Ovary (tissue), 9 donors: ENCODE measurements around the gene OR2S2. TPM values are rescaled to one million over a fixed set of nuclear protein-coding genes. Genes with fewer than 3 reads are reported as not detected.

Experiments used
- DNase-seq, 5 donors: peaks; one replicate each; pipeline ENCODE4 v3.0.0-alpha.2; 2019 to 2020
- H3K27ac ChIP-seq, 2 donors: fragments of 200-600 bp; one replicate each; pipeline versions ENCODE4 v1.5.1 to v1.8.0; 2019 to 2022
- H3K27me3 ChIP-seq: fragments of 200-600 bp; one replicate; pipeline ENCODE4 v1.8.0; 2022
- H3K36me3 ChIP-seq: fragments of 200-600 bp; sonication (generic); one replicate; pipeline ENCODE4 v1.5.1; 2019
- H3K4me1 ChIP-seq: one replicate; pipeline ENCODE4 v1.8.1; 2013; ENCODE audit warnings: mild to moderate bottlenecking, moderate library complexity; ENCODE audit not compliant: insufficient read depth
- H3K4me3 ChIP-seq: fragments of 200-600 bp; sonication (generic); one replicate; pipeline ENCODE4 v1.5.1; 2017
- H3K9me3 ChIP-seq, 2 donors: fragments of 200-600 bp in 1 of 2; sonication (generic) in 1 of 2; one replicate each; pipeline versions ENCODE4 v1.5.1 to v1.8.1; 2013 to 2019; ENCODE audit warnings: mild to moderate bottlenecking in 1 of 2, moderate library complexity in 1 of 2
- EP300 ChIP-seq: sonication (generic); formaldehyde crosslinking; IDR thresholded peaks from one replicate; pipeline ENCODE4 v1.6.1; 2017; ENCODE audit warnings: antibody characterized with exemption
- POLR2A ChIP-seq: fragments of 450-650 bp; IDR thresholded peaks from one replicate; pipeline ENCODE4 v1.6.1; 2017; ENCODE audit warnings: antibody characterized with exemption, mild to moderate bottlenecking, moderate library complexity
- WGBS, 3 donors: extraction: QIAGEN DNeasy Blood & Tissue Kit in 1 of 3; methylation state at CpG; one replicate each; pipeline versions ENCODE4 v1.1.5 to v1.1.7; 2013 to 2017; 5-methylcytosine and 5-hydroxymethylcytosine counted together
- intact Hi-C, 4 donors: fragments of 100-400 bp; cut with DNase I; formaldehyde crosslinking; loops; one replicate each; pipeline versions ENCODE4 v1.11.0 to v1.15.1; 2022 to 2023
- polyA plus RNA-seq, 2 donors: library from polyadenylated mRNA; stranded (reverse); fragments of 200-250 nt in 1 of 2; fragments of 350-450 nt in 1 of 2; fragmentation: Illumina TruSeq in 1 of 2; extraction: RNeasy Lipid Tissue Mini Kit (QIAGEN cat#74804) in 1 of 2; gene quantifications; one replicate each; pipeline ENCODE4 v1.2.3, GENCODE V29; 2013 to 2014
- total RNA-seq, 7 donors: library from RNA; depleted of rRNA in 2 of 7; stranded (reverse); fragments of >200 nt in 2 of 7; fragmentation: NEBNext Ultra II Directional in 3 of 7; extraction: Animal tissue kit (Norgen Biotek cat#: 25700) in 3 of 7; gene quantifications; one replicate each; pipeline versions ENCODE4 v1.1.0 to v1.2.4, GENCODE V29; 2016 to 2023
- TF ChIP-seq, protein P1 (sequence below), 3 donors: fragments of 450-650 bp in 2 of 3; fragments of 200-600 bp in 1 of 3; IDR thresholded peaks; one replicate each; pipeline versions ENCODE4 v1.5.1 to v1.8.0; 2016 to 2022; ENCODE audit warnings: antibody characterized with exemption in 3 of 3, mild to moderate bottlenecking in 1 of 3
- donor health status: DM: no; HTN: no; CAD: no; lungs with moderate emphysema.
- donor health status: DM: no; HTN: no; CAD: no.
- donor health status: Bipolar disorder and iron deficiency.
- donor health status: DM: yes; HTN: yes; CAD: no.
- donor health status: DM: no; HTN: no; CAD: no.
- donor health status: DM: yes; HTN: yes; CAD: no.

The OR2S2 gene
- total and polyA plus RNA-seq, 9 donors: not detected

DNA sequence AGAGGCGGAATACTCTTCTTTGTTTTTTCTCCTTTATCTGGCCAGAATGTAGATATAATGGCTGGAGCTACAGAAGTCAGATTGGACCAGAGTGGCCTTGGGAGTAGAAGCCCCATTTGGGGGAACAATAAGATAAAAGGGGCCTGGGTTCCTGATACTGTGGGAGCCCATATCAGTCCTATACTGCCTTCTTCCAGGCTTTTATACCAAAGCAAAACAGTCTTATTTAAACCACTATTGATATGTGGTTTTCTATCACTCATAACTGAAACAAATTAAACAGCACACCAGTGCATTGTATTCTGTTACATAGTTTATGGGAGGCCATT is 34.4 kb downstream of the OR2S2 start:
- Histone ChIP-seq H3K4me3 (no peak overlapping the region), H3K4me1 (peaks cover 3% of the 10 kb centered on the region), H3K27ac (peak overlapping the region; percentile 41 to 72), H3K36me3 (no peaks in the 10 kb centered on the region), H3K9me3 (no peaks in the 10 kb centered on the region), H3K27me3 (no peaks in the 10 kb centered on the region)
- TF ChIP-seq POLR2A (no peak), EP300 (no peak)
- TF ChIP-seq, protein P1, sequence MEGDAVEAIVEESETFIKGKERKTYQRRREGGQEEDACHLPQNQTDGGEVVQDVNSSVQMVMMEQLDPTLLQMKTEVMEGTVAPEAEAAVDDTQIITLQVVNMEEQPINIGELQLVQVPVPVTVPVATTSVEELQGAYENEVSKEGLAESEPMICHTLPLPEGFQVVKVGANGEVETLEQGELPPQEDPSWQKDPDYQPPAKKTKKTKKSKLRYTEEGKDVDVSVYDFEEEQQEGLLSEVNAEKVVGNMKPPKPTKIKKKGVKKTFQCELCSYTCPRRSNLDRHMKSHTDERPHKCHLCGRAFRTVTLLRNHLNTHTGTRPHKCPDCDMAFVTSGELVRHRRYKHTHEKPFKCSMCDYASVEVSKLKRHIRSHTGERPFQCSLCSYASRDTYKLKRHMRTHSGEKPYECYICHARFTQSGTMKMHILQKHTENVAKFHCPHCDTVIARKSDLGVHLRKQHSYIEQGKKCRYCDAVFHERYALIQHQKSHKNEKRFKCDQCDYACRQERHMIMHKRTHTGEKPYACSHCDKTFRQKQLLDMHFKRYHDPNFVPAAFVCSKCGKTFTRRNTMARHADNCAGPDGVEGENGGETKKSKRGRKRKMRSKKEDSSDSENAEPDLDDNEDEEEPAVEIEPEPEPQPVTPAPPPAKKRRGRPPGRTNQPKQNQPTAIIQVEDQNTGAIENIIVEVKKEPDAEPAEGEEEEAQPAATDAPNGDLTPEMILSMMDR (IDR thresholded peaks at IDR 0.05): no peak
- DNase-seq: no peak
- intact Hi-C loops: no loop called here
- WGBS, 3 donors: 52 to 77% (median 54%) methylated on average over 1 of the region's 1 CpG

DNA sequence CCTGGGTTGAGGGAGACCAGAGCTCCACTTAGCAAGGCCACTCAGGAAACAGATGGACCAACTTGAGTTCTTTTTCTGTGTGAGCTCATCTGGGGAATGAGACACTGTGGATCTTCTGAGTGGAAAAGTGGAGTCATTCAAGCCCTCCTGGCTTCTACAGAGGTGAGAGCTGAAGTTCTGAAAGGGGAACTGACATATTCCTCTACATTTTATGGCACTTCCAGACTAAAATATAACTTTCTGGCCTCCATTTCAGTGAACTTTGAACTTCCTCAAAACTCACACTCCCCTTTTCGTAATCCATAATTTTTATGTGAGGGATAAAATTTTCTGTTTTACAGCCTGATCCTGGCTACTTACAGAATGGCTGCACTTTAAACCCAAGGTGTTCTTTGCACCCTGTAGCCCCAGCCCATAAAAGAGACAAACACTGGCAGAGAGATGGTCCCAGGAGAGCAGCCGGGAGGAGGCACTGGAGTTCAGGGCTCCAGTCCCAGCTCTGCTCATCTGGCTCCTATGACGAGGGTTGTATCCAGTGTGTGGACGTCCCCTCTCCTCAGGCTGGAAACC is 37.8 kb downstream of the OR2S2 start:
- no peaks in the 10 kb centered on the region for H3K27me3 ChIP-seq
- H3K4me3 ChIP-seq: no peak overlapping the region
- WGBS, 3 donors: 69 to 94% (median 94%) methylated on average over 4 of the region's 4 CpGs
- H3K9me3 ChIP-seq: no peaks in the 10 kb centered on the region
- TF ChIP-seq, protein P1 (IDR thresholded peaks at IDR 0.05): no peak
- TF ChIP-seq POLR2A (no peak), EP300 (no peak)
- no peaks in the 10 kb centered on the region for H3K36me3 ChIP-seq
- H3K27ac ChIP-seq: no peak overlapping the region
- DNase-seq: no peak
- H3K4me1 ChIP-seq: peaks cover 3% of the 10 kb centered on the region
- intact Hi-C loops: no loop called here

DNA sequence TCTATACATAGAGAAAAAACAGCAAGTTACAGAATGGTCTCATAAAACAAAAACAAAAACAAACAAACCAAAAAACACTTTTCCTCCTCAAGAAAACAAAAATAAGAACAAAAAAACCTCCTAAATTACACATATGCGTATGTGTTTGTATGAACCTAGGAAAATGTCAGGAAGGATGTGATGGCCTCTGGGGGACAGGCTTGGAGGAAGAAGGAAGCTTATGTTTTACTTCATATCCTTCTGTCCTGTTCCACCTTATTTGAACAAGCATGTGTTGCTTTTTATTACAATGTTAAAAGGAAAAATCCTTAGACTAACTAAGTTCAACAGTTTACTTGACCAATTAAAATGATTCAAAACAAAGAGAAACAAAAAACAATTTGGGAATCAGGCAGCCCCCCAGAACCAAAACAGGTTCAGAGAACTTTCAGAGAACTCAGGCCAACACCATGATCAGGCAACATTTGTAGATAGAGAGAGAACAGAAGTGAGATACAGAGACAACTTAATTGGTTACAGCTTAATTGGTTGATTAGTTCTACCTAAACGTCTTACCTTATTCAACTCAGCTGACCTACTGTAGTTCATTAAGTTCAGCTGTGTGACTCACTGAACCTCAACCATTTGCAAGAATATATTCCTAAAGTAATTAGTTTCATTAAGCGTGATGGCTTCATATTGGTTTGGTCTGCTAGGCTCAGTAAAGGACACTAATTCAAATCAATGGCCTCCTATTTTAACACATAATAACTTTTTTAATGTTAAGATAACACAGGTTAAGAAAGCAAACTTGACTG is 38.5 kb downstream of the OR2S2 start:
- WGBS, 3 donors: 72 to 85% (median 79%) methylated on average over 3 of the region's 3 CpGs
- Histone ChIP-seq H3K27me3 (no peaks in the 10 kb centered on the region), H3K9me3 (no peaks in the 10 kb centered on the region), H3K4me1 (peaks cover 3% of the 10 kb centered on the region), H3K27ac (no peak overlapping the region), H3K4me3 (no peak overlapping the region), H3K36me3 (no peaks in the 10 kb centered on the region)
- intact Hi-C loops: no loop called here
- DNase-seq: no peak
- TF ChIP-seq, protein P1 (IDR thresholded peaks at IDR 0.05): no peak
- TF ChIP-seq POLR2A (no peak), EP300 (no peak)

DNA sequence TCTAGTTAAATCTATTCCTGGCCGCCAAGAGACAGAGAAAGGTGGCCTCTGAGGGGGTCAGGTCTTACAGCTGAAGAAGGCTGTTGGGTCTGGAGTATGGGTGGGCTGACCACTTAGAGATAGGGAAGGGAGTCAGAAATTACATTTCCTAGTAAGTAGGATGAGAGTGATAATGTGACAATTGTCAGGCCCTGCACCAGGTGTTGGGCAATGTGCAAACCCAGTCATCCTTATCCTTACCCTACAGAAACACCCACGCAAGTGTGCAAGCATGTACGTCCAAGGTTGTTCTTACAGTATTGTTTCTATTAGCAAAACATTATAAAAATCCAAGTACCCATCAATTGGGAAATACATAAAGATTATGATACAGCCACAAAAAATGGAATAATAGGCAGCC is 39.2 kb downstream of the OR2S2 start:
- TF ChIP-seq EP300: no peak
- no peak for TF ChIP-seq POLR2A
- 76 to 87% (median 84%) methylated on average over 3 of the region's 3 CpGs for WGBS, 3 donors
- Histone ChIP-seq H3K4me3 (no peak overlapping the region), H3K27me3 (no peaks in the 10 kb centered on the region), H3K4me1 (peaks cover 2% of the 10 kb centered on the region), H3K27ac (no peak overlapping the region), H3K36me3 (no peaks in the 10 kb centered on the region), H3K9me3 (no peaks in the 10 kb centered on the region)
- intact Hi-C loops: no loop called here
- no peak for DNase-seq

DNA sequence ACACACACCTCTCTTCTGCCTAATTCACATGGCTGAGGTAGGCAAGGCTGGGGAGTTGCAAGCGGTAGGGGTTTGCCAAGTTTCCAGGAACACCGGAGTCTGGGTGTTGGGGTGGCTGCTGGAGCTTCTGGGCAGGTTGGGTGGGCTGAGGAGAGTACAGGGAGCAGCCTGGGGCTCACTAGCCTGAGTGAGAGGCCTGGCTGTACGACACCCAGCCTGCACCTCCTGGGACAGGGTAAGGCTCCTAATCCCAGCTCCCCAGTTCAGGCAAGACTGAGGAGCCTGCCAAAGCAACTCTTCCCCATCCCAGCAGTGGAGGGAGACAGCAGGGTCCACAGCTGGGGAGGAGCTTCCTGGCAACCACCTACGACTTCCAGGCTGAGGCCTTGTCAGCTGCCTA is 40.7 kb downstream of the OR2S2 start:
- no peaks in the 10 kb centered on the region for H3K4me1 ChIP-seq
- intact Hi-C loops: no loop called here
- H3K27me3 ChIP-seq: no peaks in the 10 kb centered on the region
- no peak overlapping the region for H3K4me3 ChIP-seq
- no peak overlapping the region for H3K27ac ChIP-seq
- no peaks in the 10 kb centered on the region for H3K9me3 ChIP-seq
- H3K36me3 ChIP-seq: no peaks in the 10 kb centered on the region
- 77 to 81% (median 81%) methylated on average over 4 of the region's 4 CpGs for WGBS, 3 donors
- TF ChIP-seq POLR2A (no peak), EP300 (no peak)
- TF ChIP-seq, protein P1 (IDR thresholded peaks at IDR 0.05): no peak
- DNase-seq: no peak
